ENCODE data around the gene ARMC7.

GRCh38 chr17:75091855-75092327 is 17.9 kb upstream of the ARMC7 start:
- TF ChIP-seq CTCF (IDR thresholded peaks at IDR 0.05) (no peak), POLR2A (IDR thresholded peaks at IDR 0.05) (no peak)
